HG02840 (cell line): Measurements from ENCODE around the gene MRPS10.

Experiments
- ATAC-seq: cut with Tn5 transposase; IDR thresholded peaks from one replicate; pipeline ENCODE4 v1.9.1; 2021; ENCODE audit warnings: mild to moderate bottlenecking, moderate library complexity, moderate number of reproducible peaks; ENCODE audit not compliant: unreplicated experiment, low FRiP score

MRPS10 gene

DNA sequence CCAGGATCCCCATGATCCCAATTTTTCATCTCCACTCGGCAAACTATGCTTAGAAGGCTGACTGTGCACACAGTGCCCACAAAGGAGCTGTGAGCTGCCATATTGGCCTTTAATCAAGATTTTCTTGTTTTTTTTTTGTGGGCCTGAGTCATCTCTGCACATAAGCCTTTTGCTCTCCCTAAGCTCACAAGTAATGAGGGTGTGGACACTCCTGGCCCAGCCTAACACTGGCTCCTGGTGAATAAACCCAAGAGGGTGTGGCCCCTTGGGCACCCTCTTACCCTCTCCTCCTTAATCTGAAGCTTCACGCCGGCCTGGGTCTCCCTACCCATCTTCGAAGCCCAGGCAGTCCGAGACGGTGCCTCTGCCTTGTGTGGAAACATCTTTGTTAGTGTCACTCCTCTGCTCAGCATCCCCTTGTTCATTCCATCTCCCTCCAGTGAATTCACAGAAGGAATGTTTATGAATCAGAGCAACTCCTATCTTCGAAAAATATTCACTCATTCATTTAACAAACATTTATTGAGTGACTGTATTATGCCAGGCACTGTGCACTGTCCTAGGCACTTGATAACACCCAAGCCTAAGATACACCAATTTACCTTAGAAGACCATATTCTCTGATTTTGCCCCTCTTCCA lies 22.2 kb upstream of the MRPS10 start:
- ATAC-seq: no peak

DNA sequence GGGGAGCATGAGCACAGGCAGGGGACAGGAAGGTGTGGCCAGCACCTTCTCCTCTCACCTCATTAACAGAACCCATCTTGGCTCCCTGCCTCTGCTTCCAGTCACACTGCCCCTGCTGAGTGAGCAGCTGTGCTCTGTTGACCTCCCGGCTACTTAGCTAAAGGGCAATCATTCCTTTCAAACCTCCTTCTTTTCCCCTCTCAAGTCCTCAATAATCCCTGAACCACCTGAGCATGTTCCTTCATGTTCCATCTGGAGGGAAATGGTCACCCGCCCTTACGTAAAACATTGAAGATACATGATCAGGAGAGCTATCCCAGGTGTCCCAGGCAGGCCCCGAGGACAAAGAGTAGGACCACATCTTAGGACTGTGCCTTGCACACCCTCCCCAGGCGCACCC lies 21.7 kb upstream of the MRPS10 start:
- ATAC-seq: no peak

DNA sequence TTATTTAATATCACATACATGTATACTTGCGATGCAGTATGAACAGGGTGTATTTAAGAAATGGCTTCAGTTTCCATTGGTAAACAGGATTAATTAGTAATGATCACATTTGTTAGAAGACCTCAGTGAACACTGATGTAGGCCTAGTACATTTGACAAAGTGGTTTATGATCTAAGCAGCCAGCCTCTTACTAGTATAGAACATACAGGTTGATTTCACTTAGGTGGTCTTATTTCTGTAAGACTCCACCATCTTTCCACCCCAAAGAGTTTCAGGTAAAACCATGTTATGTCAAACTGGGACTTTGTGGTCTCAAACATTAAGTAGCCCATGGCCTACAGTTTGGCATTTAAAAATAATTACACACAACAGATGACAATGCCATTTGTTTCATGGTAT lies 20.2 kb upstream of the MRPS10 start:
- ATAC-seq: no peak

DNA sequence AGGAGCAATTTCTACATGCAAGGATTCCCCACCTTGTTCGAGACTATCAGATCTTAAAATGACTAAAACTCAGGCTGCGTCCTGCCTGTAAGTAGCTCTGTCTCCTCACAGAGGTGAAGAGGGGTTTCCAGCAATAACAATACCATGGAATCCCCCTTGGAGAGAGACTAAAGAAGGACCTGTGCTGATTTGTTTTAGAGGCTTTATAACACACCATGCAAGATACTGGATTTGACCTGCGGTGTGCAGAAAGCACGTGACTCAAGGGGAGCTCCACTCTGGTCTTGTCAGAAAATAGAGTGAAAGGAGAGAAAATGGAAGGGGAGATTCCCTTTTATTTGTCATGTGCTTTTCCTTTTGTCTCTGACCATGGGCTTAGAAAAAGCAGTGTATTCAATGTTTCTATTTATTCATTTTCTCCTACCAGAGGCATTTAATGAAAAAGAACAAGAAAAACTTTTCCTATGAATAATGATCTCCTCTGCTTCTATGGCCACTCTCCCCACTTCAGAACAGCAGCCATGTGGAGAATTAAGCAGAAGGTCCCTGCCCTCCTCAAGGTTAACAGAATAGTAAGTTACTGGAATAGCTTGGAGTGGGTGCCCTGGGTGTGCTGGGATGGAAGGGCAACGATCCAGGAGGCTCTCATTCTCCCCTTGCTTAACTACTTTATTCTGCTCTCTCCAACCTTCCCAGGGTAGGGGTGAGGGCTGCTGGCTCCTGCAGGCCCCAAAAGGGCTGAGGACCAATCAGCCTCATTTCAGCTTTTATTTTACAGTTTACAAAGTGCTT lies 19.2 kb upstream of the MRPS10 start:
- ATAC-seq: no peak

DNA sequence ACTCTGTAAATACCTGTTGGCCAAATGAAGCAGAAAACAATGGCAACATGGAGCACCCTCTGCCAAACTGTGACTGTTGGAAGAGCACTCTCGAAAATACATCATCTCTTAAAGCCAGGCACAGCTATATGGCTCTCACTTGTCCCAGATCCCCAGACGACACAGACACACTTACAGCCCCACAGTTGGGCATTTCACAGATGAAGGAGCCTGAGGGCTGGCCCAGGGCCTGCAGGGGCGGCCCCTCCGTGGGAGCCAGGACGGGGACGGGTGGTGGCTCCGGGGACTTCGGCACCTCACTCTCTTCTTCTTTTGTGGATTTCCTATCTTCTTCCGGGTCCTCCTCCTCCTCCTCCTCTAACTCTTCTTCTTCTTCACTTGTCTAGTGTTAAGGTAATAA lies 18.4 kb upstream of the MRPS10 start:
- ATAC-seq: no peak

DNA sequence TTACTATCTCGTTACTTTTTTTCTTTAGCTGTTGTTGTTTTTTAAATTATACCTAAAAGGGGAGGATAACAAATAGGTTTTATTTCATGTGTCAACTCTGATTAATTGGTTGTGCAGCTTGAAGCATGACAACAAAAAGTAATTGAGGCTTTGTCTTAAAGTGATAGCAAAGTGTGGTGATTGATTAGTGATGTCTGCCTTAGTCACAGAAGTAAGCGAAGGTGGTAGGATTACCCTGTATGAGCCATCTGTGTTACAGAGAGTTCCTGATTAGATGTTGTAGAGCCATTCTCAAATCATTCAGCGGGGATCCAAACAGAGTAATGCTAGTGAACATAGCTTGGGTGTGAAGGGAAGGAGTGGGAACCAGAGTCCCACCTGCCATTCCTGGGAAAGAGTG lies 14.4 kb upstream of the MRPS10 start:
- no peak for ATAC-seq

DNA sequence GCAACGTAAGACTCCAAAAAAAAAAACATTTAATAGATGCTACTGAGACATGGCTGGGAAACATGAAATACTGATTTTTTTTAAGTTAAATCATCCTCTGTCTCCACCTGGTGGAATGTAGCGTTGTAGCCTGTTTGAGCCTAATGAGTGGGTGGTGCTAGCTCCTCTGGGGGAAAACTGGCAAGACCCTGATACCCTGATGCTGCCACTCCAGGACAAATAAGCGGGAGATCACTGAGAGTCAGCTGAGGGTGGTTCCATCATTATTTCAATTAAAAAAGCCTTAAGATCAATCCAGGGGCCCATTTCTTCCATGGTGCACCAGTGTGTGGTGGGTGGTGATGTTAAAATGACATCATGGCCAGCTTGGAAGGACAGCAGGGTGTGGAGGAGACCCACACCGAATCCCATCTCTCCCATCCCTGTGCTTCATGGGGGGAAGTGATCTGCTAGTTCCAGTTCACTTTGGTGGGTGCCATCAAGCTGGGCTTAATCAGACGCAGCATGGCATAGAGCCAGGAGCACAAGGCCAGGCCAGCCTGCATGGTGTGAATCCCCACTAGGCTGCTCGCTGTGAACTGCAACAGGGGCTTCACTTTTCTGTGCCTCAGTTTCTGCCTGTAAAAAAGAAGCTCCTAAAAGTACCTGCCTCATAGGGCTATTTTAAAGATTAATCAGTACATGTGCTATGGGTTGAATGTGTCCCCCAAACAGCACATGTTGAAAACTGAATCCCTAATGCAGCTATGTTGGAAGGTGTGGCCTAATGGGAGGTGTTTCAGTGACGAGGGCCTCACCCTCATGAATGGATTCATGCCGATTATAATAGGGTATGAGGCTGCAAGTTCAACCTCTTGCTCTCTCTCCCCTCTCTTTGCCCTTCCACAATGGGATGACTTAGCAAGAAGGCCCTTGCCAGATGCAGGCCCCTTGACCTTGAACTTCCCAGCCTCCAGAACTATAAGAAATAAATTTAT lies 13.0 kb upstream of the MRPS10 start:
- ATAC-seq: no peak

DNA sequence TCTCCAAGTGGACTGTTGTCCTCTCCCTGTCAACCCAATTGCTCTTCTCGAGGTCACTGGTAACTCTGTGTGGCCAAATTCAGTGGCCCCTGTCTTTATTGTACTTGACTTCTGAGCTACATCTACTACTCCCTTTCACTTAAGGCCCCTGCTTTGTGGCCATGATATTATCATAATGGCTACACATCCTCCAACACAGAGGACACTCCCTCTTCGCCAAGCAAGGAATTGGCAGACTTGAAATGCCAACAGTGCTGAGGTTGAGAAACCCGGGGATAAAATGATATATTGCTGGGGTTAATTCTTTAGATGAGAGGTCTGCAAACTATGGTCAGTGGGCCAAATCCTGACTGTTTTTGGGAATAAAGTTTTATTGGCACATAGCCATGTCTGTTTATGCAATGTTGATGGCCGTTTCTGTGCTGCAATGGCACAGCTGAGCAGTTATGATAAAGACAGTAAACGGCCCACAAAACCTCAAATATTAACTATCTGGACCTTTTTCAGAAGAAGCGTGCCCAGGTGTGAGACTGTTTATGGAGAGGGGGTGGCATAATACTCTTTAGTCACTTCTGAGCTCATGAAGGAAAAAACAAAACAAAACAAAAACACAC lies 12.0 kb upstream of the MRPS10 start:
- no peak for ATAC-seq

DNA sequence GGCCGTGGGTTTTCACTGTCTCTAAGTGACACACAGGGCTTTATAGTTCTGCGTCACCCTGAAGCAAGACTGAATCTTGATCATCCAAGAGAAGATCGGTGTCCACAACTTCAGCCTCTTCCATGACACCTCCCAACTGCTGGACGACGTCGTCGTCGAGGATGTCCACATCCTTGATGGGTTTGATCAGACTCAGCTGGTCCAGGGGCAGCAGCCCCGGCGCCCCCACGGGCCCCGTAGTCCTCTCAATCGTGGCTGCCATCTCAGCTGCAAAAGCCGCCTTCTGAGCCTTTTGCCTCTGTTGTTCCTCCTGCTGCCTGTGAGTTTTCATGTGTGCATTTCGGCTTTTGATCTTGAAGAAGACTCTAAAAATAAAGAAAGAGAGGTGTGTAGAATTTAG lies 10.6 kb upstream of the MRPS10 start:
- no peak for ATAC-seq

DNA sequence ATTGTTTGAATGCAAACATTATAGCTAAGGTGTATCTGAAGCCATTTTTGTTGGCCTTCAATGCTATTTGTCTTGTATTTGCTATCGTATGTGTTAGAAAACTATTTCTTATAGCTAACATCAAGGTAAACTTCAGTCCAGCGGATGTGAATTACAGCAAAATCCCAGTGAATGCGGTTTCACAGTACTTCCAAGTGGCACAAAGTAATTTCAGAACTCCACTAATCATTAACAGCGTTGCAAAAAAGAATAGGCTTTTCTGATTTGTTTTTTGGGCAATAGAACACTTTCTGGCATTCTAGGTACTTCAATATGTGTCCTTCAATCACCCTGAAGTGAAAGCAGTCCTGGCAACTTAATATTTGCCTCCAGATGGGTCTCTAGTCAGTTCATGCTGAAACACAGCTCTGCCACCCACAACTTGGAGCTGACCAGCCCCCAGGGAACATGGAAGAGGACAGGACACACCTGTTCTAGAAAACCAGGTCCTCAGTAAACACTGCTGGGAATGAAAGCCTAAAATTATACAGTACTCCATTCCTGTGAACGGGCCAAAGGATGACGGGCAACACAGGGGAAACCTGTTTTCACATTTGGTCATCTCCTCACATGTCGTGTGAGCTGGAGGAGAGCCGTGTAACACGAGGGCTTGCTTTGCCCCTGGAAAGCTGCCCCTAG lies 9.7 kb upstream of the MRPS10 start:
- ATAC-seq: no peak

DNA sequence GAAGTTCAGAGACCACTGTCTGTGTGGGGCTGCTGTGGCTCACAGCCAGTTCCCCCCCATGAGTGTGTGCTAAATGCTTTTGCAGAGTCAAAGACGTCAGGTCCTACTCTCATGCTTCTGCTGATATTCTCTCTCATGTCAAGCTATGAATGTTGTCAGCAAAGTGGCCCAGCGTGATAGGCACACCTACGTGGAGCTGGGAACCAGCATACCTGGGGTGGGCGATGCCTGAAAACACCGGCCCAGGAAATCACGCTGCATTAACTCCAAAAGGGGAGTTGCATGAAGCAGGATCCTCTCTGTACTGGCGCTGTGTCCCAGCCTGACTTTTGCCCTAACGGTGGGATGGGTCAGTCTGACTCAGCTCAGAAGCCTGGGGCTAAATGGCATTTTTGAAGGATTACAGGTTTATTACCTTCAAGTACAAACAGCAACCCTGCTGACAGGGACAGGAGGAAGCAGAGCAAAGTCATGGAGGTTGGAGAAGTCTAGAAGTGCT lies 9.0 kb upstream of the MRPS10 start:
- no peak for ATAC-seq

DNA sequence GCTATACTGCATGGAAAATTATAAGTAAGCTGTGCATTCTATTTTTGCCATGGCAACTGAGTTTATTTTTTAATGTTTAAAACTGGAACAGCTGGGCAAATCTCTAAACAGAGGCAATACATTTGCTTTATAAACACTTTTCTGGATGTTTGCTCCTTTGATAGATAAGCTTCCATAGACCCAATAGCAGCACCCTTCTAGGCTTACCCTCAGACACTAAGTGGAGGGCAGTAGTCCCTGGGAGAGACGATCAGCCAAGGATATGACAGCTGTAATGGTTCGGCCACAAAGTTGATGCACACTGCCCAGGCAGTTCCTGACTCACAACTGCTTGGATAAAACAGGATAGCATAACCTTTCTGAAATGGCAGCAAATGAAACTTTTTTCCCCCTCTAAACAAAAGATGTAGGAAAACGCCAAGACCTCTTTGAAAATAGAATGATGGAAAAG lies 8.5 kb upstream of the MRPS10 start:
- no peak for ATAC-seq

DNA sequence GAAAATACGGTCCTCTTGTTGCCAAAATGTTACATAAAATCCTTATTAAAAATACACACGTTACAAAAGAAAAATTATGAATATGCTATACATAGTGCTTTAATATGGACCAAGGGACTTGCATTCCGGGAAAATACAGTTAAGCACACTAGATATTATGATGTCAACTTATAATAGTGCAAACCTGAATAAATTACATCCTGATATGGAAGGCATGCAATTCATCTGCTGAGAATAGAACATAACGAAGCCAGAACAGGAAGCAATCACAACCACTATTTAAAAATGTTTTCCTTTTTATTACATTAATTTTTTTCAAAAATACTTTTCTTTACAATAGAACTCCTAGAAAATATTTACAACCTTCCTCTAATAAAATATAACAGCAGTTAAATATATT lies 7.8 kb upstream of the MRPS10 start:
- ATAC-seq: no peak

DNA sequence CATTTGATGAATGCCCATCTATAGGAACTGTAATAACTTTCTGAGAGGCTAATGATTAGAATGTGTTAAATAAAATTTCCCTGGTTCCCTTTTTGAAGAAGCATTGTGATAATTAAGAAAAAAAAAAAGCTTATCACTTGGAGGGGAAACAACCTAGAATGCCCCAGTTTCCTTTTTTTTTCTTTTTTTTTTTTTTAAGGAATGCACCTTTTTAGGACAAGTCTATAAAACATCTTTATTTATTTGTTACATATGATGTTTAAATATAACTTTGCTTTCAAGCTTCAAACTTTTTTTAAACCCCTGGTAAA lies 7.3 kb upstream of the MRPS10 start:
- ATAC-seq: no peak

DNA sequence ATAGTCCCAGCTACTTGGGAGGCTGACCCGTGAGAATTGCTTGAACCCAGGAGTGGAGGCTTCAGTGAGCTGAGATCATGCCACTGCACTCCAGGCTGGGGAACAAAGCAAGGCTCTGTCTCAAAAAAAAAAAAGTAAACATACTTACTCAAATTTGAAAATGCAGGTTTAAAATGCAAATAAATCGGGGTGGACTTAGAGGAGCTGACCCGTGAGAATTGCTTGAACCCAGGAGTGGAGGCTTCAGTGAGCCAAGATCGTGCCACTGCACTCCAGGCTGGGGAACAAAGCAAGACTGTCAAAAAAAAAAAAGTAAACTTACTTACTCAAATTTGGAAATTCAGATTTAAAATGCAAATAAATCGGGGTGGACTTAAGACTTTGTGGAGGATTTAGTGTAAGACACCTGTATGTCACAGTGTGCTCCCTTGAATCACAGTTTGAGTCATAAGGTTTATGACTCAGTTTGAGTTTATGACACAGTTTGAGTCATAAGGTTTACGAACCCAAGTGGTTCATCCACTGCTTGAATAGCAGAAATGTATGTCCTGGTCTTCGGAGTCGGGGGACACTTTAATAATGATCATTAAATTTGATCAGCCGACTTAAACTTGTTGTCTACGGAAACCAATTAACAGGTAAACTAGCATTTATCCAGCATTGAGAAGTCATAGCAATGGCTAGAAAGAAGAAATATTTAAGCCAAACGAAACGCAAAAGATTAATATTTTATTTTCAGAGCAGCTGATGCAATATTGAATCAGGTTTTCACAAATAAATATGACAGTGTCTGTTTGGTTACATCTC lies 6.8 kb upstream of the MRPS10 start:
- peak; percentile 88 for ATAC-seq

DNA sequence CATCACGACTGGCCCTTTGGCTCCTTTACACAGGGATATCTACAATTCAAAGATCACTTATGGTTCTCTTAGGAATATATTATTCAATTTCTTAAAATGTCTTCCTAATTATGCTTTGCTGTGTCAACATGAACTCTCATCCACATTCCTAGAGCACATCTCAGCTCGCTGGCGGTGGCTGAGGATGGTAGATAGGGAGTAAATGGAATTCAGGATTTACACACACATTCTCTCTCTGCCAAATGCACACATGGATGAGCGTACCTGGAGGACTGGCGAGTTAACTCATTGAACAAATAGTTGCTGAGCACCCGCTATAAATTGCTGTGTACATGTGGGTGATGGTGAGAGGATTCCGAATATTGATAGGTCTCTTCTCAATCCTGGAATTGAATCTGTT lies 4.8 kb upstream of the MRPS10 start:
- no peak for ATAC-seq

DNA sequence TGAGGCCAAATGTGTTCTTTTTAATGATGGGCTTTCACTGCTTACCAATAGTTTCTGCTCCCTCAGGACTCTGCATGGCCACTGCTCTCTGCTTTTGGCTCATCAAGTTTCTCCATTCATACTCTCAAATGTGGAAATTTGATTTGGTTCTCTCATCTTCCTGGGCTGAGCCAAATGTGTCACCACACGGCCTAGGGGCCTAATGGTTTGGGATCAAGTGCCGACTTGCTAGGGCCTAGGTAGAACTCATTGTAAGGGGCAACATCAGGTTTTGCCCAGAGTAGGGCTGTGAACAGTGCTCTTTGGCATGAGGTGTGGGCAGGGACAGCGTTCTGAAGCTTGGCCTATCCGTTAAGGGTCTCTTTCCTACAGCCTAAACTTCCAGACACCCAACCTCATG lies 3.9 kb upstream of the MRPS10 start:
- no peak for ATAC-seq

DNA sequence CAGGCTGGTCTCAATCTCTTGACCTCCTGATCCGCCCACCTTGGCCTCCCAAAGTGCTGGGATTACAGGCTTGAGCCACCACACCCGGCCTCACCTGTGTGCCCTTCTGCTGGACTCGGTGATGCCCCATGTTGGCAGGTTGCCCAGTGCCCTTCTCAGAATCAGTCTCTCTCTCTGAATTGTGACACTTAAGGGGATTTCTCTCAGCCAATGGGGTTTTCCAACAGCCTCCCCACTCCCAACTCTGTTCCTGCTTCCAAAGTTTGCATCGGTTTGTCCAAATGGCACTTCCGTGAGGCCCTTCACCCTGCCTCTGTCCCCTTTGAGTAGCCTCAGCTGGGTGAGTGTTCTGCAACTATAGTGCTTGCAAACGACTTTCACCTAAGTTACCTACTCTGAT lies 3.1 kb upstream of the MRPS10 start:
- ATAC-seq: no peak

DNA sequence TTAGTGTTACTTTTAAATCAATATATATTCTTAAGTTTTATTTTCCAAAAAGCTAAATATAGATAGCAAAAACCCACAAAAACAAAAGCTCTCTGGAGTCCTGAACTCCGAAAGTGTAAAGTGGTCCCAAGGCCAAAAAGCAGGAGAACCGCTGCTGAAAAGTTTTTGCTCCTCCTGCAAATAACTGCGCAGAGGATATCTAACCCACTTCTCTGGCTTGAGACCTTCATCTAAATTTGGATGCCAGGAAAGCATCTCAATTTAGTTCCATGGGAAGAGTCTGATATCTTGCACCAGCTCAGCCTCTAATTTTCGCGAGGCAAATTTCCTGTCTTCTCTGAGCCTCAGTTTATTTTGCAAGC lies 523 bp downstream of the MRPS10 start:
- no peak for ATAC-seq
